CD4-positive, alpha-beta T cell (primary cell): Measurements from ENCODE around the gene ACAP2. TPM values are rescaled to one million over a fixed set of nuclear protein-coding genes. Genes with fewer than 3 reads are reported as not detected.

Experiments used
- ATAC-seq: fragments of 200-7000 bp; cut with Tn5 transposase; one replicate; pipeline ENCODE4 v1.10.0; 2022; ENCODE audit warnings: mild to moderate bottlenecking; ENCODE audit not compliant: poor library complexity
- CTCF ChIA-PET: fragments of 350-600 bp; sonication (Branson Sonifier 250); formaldehyde crosslinking; loops from one replicate; lab custom pipeline; 2021; ENCODE audit warnings: antibody characterized with exemption, inconsistent platforms; lab: Charles Lee
- POLR2A ChIA-PET: fragments of 350-600 bp; sonication (Branson Sonifier 250); formaldehyde crosslinking; loops from one replicate; lab custom pipeline; 2021; ENCODE audit warnings: antibody characterized with exemption, inconsistent platforms; lab: Charles Lee
- DNase-seq, 14 experiments: peaks; one replicate each; pipeline ENCODE4 v3.0.0-alpha.2; 2013 to 2020; ENCODE audit warnings: mixed read lengths in 2 of 14
- H3K27ac ChIP-seq, 2 donors: one replicate each; pipeline versions ENCODE4 v1.5.1 to v1.7.0; 2013; ENCODE audit warnings: low read length in 2 of 2, low read depth in 1 of 2, mild to moderate bottlenecking in 1 of 2
- H3K27me3 ChIP-seq, 2 experiments: 1 replicate in 1 of 2; 2 replicates in 1 of 2; pipeline versions ENCODE4 v1.6.1 to v1.7.0; 2013; ENCODE audit warnings: low read length in 2 of 2, control low read depth in 1 of 2, mild to moderate bottlenecking in 1 of 2, moderate library complexity in 1 of 2; ENCODE audit not compliant: insufficient read depth in 2 of 2, control insufficient read depth in 1 of 2
- H3K36me3 ChIP-seq: one replicate; pipeline ENCODE4 v1.6.1; 2013; ENCODE audit warnings: low read length, control low read depth; ENCODE audit not compliant: insufficient read depth
- H3K4me1 ChIP-seq: one replicate; pipeline ENCODE4 v1.6.1; 2013; ENCODE audit warnings: low read length, control low read depth; ENCODE audit not compliant: insufficient read depth
- H3K4me3 ChIP-seq: one replicate; pipeline ENCODE4 v1.5.1; 2013; ENCODE audit warnings: mild to moderate bottlenecking, low read length, moderate library complexity
- H3K9me3 ChIP-seq, 2 experiments: 1 replicate in 1 of 2; 2 replicates in 1 of 2; pipeline versions ENCODE4 v1.6.1 to v1.7.0; 2013; ENCODE audit warnings: low read length in 2 of 2, mild to moderate bottlenecking in 2 of 2, control low read depth in 1 of 2, moderate library complexity in 1 of 2; ENCODE audit not compliant: control insufficient read depth in 1 of 2, insufficient read depth in 1 of 2
- H3K27ac Mint-ChIP-seq: one replicate; pipeline ENCODE4 v1.8.0; 2020; ENCODE audit warnings: mixed read lengths
- H3K27me3 Mint-ChIP-seq: one replicate; pipeline ENCODE4 v1.8.0; 2021; ENCODE audit warnings: mixed read lengths
- H3K36me3 Mint-ChIP-seq: one replicate; pipeline ENCODE4 v1.8.0; 2021; ENCODE audit warnings: low read depth, mixed read lengths
- H3K4me1 Mint-ChIP-seq: one replicate; pipeline ENCODE4 v1.8.0; 2021; ENCODE audit warnings: low read depth, mixed read lengths
- H3K4me3 Mint-ChIP-seq: one replicate; pipeline ENCODE4 v1.8.0; 2020; ENCODE audit warnings: mild to moderate bottlenecking, mixed read lengths
- H3K9me3 Mint-ChIP-seq: one replicate; pipeline ENCODE4 v1.8.0; 2020; ENCODE audit warnings: mixed read lengths
- intact Hi-C, 2 experiments: fragments of 100-400 bp; cut with DNase I in 1 of 2; cut with micrococcal nuclease in 1 of 2; formaldehyde crosslinking; loops; one replicate each; pipeline versions ENCODE4 v1.15.1 to v1.9.0; 2023 to 2025; cut with DNase I, micrococcal nuclease
- total RNA-seq, 174 experiments: library from RNA in 2 of 174; stranded (reverse) in 2 of 174; gene quantifications; one replicate each; pipeline ENCODE4 v1.2.3 and lab custom pipeline; 2021 to 2026
- TF ChIP-seq, protein P1 (sequence below): fragments of 200-600 bp; IDR thresholded peaks from one replicate; pipeline ENCODE4 v1.8.0; 2022; ENCODE audit warnings: antibody characterized with exemption, mild to moderate bottlenecking

ACAP2 gene
- total RNA-seq, 2 experiments from 2014 or later = 50.7 to 51.4 TPM

DNA sequence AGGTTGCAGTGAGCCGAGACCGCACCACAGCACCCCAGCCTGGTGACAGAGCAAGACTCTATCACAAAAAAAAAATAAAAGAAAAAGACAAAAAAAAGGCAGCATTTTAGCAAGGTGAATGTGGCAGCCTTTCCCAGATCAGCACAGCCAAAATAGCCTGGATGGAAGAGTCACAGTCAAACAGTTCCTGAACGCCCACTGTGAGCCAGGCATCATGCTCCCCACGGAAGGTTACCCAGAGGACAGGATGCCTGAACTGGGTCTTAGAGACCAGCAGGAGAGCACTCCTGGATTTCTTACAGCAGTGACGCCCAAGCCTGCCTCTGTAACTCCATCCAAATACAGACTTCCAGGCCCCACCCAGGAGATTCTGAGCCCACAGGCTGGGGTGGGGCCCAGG is 176.4 kb downstream of the ACAP2 start:
- Mint-ChIP-seq H3K4me1 (peaks cover 15% of the 10 kb centered on the region), H3K36me3 (peaks cover 4% of the 10 kb centered on the region), H3K27me3 (no peaks in the 10 kb centered on the region), H3K27ac (no peak overlapping the region), H3K9me3 (no peaks in the 10 kb centered on the region), H3K4me3 (no peak overlapping the region)
- POLR2A ChIA-PET = no interaction called here
- CTCF ChIA-PET = no interaction called here
- H3K36me3 ChIP-seq = peaks cover 5% of the 10 kb centered on the region
- DNase-seq (no peak), ATAC-seq (no peak)
- H3K27me3 ChIP-seq = no peaks in the 10 kb centered on the region
- no peak overlapping the region for H3K4me3 ChIP-seq
- no peaks in the 10 kb centered on the region for H3K9me3 ChIP-seq
- intact Hi-C loops = loop anchor here (5.0 to 10.0 kb wide), 2 partner anchors 684 to 782 kb away; partner anchors contain the start of gene ATP13A3 (in 1 of the 2)
- H3K4me1 ChIP-seq = peaks cover 26% of the 10 kb centered on the region
- no peak overlapping the region for H3K27ac ChIP-seq
- TF ChIP-seq, protein P1, sequence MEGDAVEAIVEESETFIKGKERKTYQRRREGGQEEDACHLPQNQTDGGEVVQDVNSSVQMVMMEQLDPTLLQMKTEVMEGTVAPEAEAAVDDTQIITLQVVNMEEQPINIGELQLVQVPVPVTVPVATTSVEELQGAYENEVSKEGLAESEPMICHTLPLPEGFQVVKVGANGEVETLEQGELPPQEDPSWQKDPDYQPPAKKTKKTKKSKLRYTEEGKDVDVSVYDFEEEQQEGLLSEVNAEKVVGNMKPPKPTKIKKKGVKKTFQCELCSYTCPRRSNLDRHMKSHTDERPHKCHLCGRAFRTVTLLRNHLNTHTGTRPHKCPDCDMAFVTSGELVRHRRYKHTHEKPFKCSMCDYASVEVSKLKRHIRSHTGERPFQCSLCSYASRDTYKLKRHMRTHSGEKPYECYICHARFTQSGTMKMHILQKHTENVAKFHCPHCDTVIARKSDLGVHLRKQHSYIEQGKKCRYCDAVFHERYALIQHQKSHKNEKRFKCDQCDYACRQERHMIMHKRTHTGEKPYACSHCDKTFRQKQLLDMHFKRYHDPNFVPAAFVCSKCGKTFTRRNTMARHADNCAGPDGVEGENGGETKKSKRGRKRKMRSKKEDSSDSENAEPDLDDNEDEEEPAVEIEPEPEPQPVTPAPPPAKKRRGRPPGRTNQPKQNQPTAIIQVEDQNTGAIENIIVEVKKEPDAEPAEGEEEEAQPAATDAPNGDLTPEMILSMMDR = no peak

DNA sequence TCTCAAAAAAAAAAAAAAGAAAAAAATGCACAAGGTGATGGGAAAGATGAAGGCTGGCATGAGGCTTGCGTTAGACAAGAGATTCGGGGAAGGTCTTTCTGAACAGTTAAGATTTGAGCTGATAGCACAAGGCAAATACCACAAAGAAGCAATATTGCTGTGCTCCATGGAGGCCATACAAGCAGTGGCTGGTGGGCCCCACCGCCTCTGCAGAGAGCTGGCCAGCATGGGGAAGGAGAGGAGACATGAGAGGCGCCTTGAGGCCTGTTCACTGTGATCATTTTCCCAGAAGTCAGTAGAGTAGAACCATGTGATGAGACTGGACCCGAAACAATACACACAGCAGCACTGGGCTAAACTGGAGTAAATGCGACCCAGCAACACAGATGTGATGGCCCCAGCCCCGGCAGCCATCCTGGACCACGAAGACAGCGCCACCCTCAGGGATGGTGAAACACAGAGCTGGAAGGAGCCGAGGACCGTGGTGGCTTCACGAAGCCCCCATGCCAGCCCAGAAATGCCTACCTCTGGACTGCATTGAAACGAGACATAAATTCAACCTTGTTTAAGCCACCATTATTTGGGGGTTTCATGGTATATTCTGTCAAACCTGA is 177.3 kb downstream of the ACAP2 start:
- peaks cover 23% of the 10 kb centered on the region for H3K4me1 Mint-ChIP-seq
- H3K27me3 Mint-ChIP-seq = no peaks in the 10 kb centered on the region
- ATAC-seq (no peak), DNase-seq (no peak)
- no peak overlapping the region for H3K27ac ChIP-seq
- H3K36me3 Mint-ChIP-seq = peaks cover 4% of the 10 kb centered on the region
- intact Hi-C loops = loop anchor here (5.0 to 10.0 kb wide), 2 partner anchors 683 to 781 kb away; partner anchors contain the start of gene ATP13A3 (in 1 of the 2)
- H3K27ac Mint-ChIP-seq = no peak overlapping the region
- H3K4me3 ChIP-seq = no peak overlapping the region
- no peaks in the 10 kb centered on the region for H3K9me3 ChIP-seq
- no peaks in the 10 kb centered on the region for H3K27me3 ChIP-seq
- ChIA-PET POLR2A (no interaction called here), CTCF (no interaction called here)
- H3K36me3 ChIP-seq = peaks cover 5% of the 10 kb centered on the region
- H3K4me1 ChIP-seq = peaks cover 31% of the 10 kb centered on the region
- TF ChIP-seq, protein P1 = no peak
- H3K4me3 Mint-ChIP-seq = no peak overlapping the region
- H3K9me3 Mint-ChIP-seq = no peaks in the 10 kb centered on the region

DNA sequence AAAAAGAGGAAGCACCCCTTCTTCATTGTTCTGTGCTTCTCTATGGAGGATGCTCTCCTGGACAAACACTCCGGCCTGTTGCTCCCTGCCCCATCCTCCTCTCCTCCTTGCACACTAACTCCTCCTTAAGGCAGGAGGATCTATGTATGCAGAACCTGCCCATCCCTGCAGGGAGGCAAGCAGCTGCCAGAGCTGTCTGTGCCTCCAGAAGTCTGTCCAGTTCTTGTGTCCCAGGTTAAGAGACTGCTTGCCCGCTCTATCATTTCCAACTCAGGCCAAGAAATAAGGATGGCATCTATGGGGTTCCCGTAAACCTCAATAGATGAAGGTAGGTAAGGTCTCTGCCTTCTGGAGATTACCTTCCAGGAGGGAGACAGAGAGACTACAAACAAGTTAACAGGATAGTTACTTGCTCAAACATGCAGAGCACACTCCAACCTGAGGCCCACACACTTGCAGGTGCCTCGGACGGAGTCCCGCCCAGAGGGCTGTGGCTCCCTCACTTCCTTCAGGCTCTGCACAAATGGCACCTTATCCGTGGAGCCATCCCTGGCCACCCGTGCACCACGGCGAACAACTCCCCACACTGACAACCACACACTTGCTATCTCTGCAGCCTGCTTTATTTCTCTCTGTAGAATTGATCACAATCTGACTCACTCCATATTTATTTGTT is 178.8 kb downstream of the ACAP2 start:
- TF ChIP-seq, protein P1 = no peak
- no peak for ATAC-seq
- no peaks in the 10 kb centered on the region for H3K9me3 ChIP-seq
- CTCF ChIA-PET = interaction anchor here (8.4 kb wide), 1 partner anchor 7 kb away, joined by 62 read pairs; the partner anchor contains the start of gene XXYLT1
- intact Hi-C loops = loop anchor here (5.0 to 10.0 kb wide), 3 partner anchors 492 to 779 kb away; partner anchors contain the start of gene ATP13A3 (in 2 of the 2)
- Mint-ChIP-seq H3K36me3 (peaks cover 4% of the 10 kb centered on the region), H3K27ac (no peak overlapping the region), H3K27me3 (no peaks in the 10 kb centered on the region), H3K4me3 (peak overlapping the region; percentile 38), H3K4me1 (peaks cover 16% of the 10 kb centered on the region), H3K9me3 (no peaks in the 10 kb centered on the region)
- H3K36me3 ChIP-seq = peaks cover 5% of the 10 kb centered on the region
- H3K4me3 ChIP-seq = no peak overlapping the region
- H3K4me1 ChIP-seq = peaks cover 29% of the 10 kb centered on the region
- H3K27me3 ChIP-seq = no peaks in the 10 kb centered on the region
- POLR2A ChIA-PET = no interaction called here
- no peak overlapping the region for H3K27ac ChIP-seq
- no peak for DNase-seq
